MG63 (cell line): Measurements from ENCODE around the gene OR5D14. TPM values are rescaled to one million over a fixed set of nuclear protein-coding genes. Genes with fewer than 3 reads are reported as not detected.

ENCODE experiments used
- DNase-seq: peaks from one replicate; pipeline ENCODE4 v3.0.0-alpha.2; 2020
- H3K27me3 ChIP-seq: fragments of 250-450 bp; sonication (Bioruptor Pico); 2 replicates; pipeline ENCODE4 v1.5.1; 2020; ENCODE audit warnings: mild to moderate bottlenecking, moderate library complexity
- H3K36me3 ChIP-seq: fragments of 250-450 bp; sonication (Bioruptor Pico); 2 replicates; pipeline ENCODE4 v1.5.1; 2020; ENCODE audit warnings: mild to moderate bottlenecking, moderate library complexity
- H3K4me3 ChIP-seq: fragments of 250-450 bp; sonication (Bioruptor Pico); 2 replicates; pipeline ENCODE4 v1.5.1; 2020; ENCODE audit warnings: mild to moderate bottlenecking, moderate library complexity
- H3K9me3 ChIP-seq: fragments of 250-450 bp; sonication (Bioruptor Pico); 2 replicates; pipeline ENCODE4 v1.5.1; 2020; ENCODE audit warnings: mild to moderate bottlenecking, moderate library complexity
- total RNA-seq: library from RNA; depleted of rRNA; stranded (reverse); fragments of >200 nt; shearing (Covaris generic); gene quantifications from 2 replicates; pipeline ENCODE4 v1.2.3, GENCODE V29; 2014; ENCODE audit warnings: low replicate concordance; rRNA removed

Gene OR5D14
- total RNA-seq, result not detected in 2 replicates

- Histone ChIP-seq H3K4me3 (no peak within 1 kb of the TSS), H3K36me3 (no peaks in the 10 kb centered on the region), H3K27me3 (no peaks in the 10 kb centered on the region), H3K9me3 (no peaks in the 10 kb centered on the region)
- DNase-seq, result no peak
These were observed at the start of gene OR5D14 for GRCh38 chr11:55795256-55795655. TSS of gene OR5D14 (plus strand) at chr11:55795556. CDS start at chr11:55795556, 0 bp downstream.

DNA sequence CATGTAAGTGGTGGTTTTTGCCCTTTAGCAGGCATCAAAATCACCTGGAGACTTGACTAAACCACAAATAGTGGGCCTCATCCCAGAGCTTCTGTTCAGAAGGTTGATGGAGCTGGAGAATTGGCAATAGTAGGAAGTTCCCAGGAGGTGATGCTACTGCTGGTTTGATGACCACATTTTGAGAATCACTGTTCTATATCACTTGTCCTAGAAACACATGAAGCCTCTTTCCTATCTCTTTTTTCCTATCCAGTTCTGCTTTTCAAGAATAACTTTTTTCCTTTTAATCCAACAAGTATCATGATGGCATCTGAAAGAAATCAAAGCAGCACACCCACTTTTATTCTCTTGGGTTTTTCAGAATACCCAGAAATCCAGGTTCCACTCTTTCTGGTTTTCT lies 22.2 kb upstream of the OR5D14 start, which contains the start of gene OR5D13:
Gene OR5D13 (plus strand): TSS at position 301 of the 400 bp plus-strand sequence. CDS start 0 bp downstream, at position 301.
- H3K36me3 ChIP-seq, result no peaks in the 10 kb centered on the region
- no peak within 1 kb of the TSS for H3K4me3 ChIP-seq
- no peaks in the 10 kb centered on the region for H3K9me3 ChIP-seq
- DNase-seq, result no peak
- H3K27me3 ChIP-seq, result no peaks in the 10 kb centered on the region

DNA sequence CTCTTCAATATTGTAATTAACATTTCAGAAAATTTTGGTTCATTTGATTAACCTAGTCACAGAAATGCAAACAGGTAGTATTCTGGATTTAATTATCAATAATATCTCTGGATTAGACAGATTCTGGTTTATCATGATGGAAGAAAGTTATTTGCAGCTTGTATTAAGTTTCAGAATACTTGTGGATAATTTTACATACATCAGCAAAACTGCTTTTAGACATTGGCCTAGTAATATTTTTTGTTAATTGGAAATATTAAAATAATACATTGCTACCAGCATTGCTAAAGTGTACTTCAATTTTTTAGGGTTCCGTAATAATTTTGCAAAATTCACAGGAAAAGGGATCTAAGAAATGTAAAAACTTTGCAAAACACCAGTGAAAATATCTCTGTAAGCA lies 3.8 kb upstream of the OR5D14 start:
- Histone ChIP-seq H3K36me3 (no peaks in the 10 kb centered on the region), H3K4me3 (no peak overlapping the region), H3K27me3 (no peaks in the 10 kb centered on the region), H3K9me3 (no peaks in the 10 kb centered on the region)
- no peak for DNase-seq

- no peak overlapping the region for H3K4me3 ChIP-seq
- H3K9me3 ChIP-seq, result no peaks in the 10 kb centered on the region
- H3K36me3 ChIP-seq, result no peaks in the 10 kb centered on the region
- no peaks in the 10 kb centered on the region for H3K27me3 ChIP-seq
- DNase-seq, result no peak
These were observed 2.0 kb upstream of the OR5D14 start for GRCh38 chr11:55793321-55793720.

- Histone ChIP-seq H3K9me3 (no peaks in the 10 kb centered on the region), H3K27me3 (no peaks in the 10 kb centered on the region), H3K4me3 (no peak overlapping the region), H3K36me3 (no peaks in the 10 kb centered on the region)
- no peak for DNase-seq
These were observed 10.9 kb downstream of the OR5D14 start for GRCh38 chr11:55806248-55806647.

GRCh38 chr11:55811067-55811466 lies 15.7 kb downstream of the OR5D14 start, which contains the start of gene OR5L1:
TSS of gene OR5L1 (plus strand) at chr11:55811367. CDS start at chr11:55811467, 100 bp downstream.
- Histone ChIP-seq H3K27me3 (no peaks in the 10 kb centered on the region), H3K9me3 (no peaks in the 10 kb centered on the region), H3K4me3 (no peak within 1 kb of the TSS), H3K36me3 (no peaks in the 10 kb centered on the region)
- DNase-seq, result no peak

DNA sequence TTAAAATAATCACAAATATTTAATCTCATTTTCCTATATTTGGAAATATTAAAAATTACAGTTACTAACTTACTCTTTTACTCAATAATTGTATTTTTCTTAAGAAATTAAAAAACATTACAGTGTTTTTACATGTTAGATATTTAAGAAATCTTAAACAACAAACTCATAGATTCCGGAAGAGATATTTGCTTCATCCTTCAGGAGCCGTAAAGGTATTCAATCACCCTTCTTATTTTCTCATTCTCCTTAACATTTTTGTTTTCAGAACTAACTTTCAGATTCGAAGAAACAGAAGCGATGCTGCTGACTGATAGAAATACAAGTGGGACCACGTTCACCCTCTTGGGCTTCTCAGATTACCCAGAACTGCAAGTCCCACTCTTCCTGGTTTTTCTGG lies 24.0 kb downstream of the OR5D14 start, which contains the start of gene OR5D18:
Gene OR5D18 (plus strand): TSS at position 301 of the 400 bp plus-strand sequence. CDS start 0 bp downstream, at position 301.
- H3K9me3 ChIP-seq, result no peaks in the 10 kb centered on the region
- no peaks in the 10 kb centered on the region for H3K27me3 ChIP-seq
- H3K36me3 ChIP-seq, result no peaks in the 10 kb centered on the region
- DNase-seq, result no peak
- no peak within 1 kb of the TSS for H3K4me3 ChIP-seq

DNA sequence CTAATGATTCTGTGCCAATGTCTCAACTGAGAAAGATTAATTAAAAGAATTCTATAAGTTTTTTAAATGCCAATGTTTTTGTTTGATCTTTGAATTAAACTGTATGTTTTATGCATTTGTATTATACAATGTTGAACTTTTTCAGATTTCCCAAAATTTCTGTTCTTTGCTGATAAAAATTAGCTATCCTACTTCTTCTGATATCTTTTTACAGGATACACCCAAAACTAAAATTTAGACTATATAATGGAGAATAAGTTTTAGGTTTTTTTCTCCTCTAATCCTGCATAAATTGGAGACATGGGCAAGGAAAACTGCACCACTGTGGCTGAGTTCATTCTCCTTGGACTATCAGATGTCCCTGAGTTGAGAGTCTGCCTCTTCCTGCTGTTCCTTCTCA lies 31.6 kb downstream of the OR5D14 start, which contains the start of gene OR5L2:
Gene OR5L2 (plus strand): TSS at position 301 of the 400 bp plus-strand sequence. CDS start 0 bp downstream, at position 301.
- DNase-seq, result no peak
- H3K36me3 ChIP-seq, result no peaks in the 10 kb centered on the region
- no peak within 1 kb of the TSS for H3K4me3 ChIP-seq
- H3K27me3 ChIP-seq, result no peaks in the 10 kb centered on the region
- H3K9me3 ChIP-seq, result no peaks in the 10 kb centered on the region

DNA sequence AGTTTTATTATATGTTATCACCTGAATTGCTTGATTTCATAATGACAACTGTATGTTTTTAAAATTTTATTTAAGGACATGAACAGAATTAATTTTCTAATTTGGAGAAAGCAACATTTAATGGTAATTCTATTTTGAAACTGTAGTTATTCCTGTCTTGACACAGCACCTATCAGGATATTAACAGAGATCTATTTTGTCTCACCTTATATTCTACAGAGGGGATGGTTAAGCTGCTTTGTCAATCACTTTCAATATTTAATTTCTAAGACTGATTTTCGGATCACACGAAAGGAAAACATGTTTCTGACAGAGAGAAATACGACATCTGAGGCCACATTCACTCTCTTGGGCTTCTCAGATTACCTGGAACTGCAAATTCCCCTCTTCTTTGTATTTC lies 43.1 kb downstream of the OR5D14 start, which contains the start of gene OR5D16:
Gene OR5D16 (plus strand): TSS at position 301 of the 400 bp plus-strand sequence. CDS start 0 bp downstream, at position 301.
- Histone ChIP-seq H3K36me3 (no peaks in the 10 kb centered on the region), H3K9me3 (no peaks in the 10 kb centered on the region; the same call in 1 of the 2 replicates), H3K27me3 (no peaks in the 10 kb centered on the region), H3K4me3 (no peak within 1 kb of the TSS)
- DNase-seq, result no peak

Other genes starting within 250 kb of the OR5D14 start
- gene OR4C15, start 241.1 kb upstream of the OR5D14 start, total RNA-seq, result not detected in 2 replicates
- gene OR4C16, start 223.4 kb upstream of the OR5D14 start, total RNA-seq, result not detected in 2 replicates
- not detected in 2 replicates for gene OR4C11, start 187.9 kb upstream of the OR5D14 start, total RNA-seq
- not detected in 2 replicates for gene OR4P4, start 160.4 kb upstream of the OR5D14 start, total RNA-seq
- not detected in 2 replicates for gene OR4S2, start 147.2 kb upstream of the OR5D14 start, total RNA-seq
- not detected in 2 replicates for gene OR4C6, start 133.4 kb upstream of the OR5D14 start, total RNA-seq
- not detected in 2 replicates for gene OR5D13, start 22.1 kb upstream of the OR5D14 start, total RNA-seq
- not detected in 2 replicates for gene OR5L1, start 15.8 kb downstream of the OR5D14 start, total RNA-seq
- not detected in 2 replicates for gene OR5D18, start 24.1 kb downstream of the OR5D14 start, total RNA-seq
- not detected in 2 replicates for gene OR5L2, start 31.7 kb downstream of the OR5D14 start, total RNA-seq
- gene OR5D16, start 43.2 kb downstream of the OR5D14 start, total RNA-seq, result not detected in 2 replicates
- gene TRIM51, start 87.7 kb downstream of the OR5D14 start, total RNA-seq, result not detected in 2 replicates
- not detected in 2 replicates for gene OR5W2, start 119.0 kb downstream of the OR5D14 start, total RNA-seq
- not detected in 2 replicates for gene OR5I1, start 140.8 kb downstream of the OR5D14 start, total RNA-seq
- gene OR10AG1, start 174.4 kb downstream of the OR5D14 start, total RNA-seq, result not detected in 2 replicates
- not detected in 2 replicates for gene OR5F1, start 199.1 kb downstream of the OR5D14 start, total RNA-seq
- not detected in 2 replicates for gene OR5AS1, start 232.1 kb downstream of the OR5D14 start, total RNA-seq